ENCODE measurements around the gene INTS7. TPM values are rescaled to one million over a fixed set of nuclear protein-coding genes. Genes with fewer than 3 reads are reported as not detected.

Gene INTS7
- total RNA-seq, 2 experiments from 2014 or later, result 2.9 to 3.2 TPM

GRCh38 chr1:212078826-212079225 lies 43.5 kb upstream of the INTS7 start:
- POLR2A ChIA-PET, result no interaction called here
- no peak overlapping the region for H3K27ac ChIP-seq (ENCODE audit: low read depth in 1 of 2, low read length in 2 of 2)
- intact Hi-C loops (cut with DNase I, micrococcal nuclease), result no loop called here
- CTCF ChIA-PET, result interaction anchor here (1.1 to 1.2 kb wide), 2 partner anchors 8 to 377 kb away, joined by 3 read pairs; no protein-coding TSS in a partner anchor
- H3K4me1 ChIP-seq (ENCODE audit: insufficient read depth, low read length), result no peaks in the 10 kb centered on the region
- H3K27ac Mint-ChIP-seq, result no peak overlapping the region
- H3K9me3 Mint-ChIP-seq, result no peaks in the 10 kb centered on the region
- no peaks in the 10 kb centered on the region for H3K27me3 Mint-ChIP-seq
- ATAC-seq (ENCODE audit: poor library complexity) (no peak), DNase-seq (no peak)
- no peaks in the 10 kb centered on the region for H3K27me3 ChIP-seq (ENCODE audit: control insufficient read depth in 1 of 2, insufficient read depth in 2 of 2, low read length in 2 of 2)
- H3K4me3 ChIP-seq (ENCODE audit: low read length), result no peak overlapping the region
- no peaks in the 10 kb centered on the region for H3K4me1 Mint-ChIP-seq (ENCODE audit: low read depth)
- TF ChIP-seq, protein P1, sequence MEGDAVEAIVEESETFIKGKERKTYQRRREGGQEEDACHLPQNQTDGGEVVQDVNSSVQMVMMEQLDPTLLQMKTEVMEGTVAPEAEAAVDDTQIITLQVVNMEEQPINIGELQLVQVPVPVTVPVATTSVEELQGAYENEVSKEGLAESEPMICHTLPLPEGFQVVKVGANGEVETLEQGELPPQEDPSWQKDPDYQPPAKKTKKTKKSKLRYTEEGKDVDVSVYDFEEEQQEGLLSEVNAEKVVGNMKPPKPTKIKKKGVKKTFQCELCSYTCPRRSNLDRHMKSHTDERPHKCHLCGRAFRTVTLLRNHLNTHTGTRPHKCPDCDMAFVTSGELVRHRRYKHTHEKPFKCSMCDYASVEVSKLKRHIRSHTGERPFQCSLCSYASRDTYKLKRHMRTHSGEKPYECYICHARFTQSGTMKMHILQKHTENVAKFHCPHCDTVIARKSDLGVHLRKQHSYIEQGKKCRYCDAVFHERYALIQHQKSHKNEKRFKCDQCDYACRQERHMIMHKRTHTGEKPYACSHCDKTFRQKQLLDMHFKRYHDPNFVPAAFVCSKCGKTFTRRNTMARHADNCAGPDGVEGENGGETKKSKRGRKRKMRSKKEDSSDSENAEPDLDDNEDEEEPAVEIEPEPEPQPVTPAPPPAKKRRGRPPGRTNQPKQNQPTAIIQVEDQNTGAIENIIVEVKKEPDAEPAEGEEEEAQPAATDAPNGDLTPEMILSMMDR (IDR thresholded peaks at IDR 0.05), result no peak
- H3K36me3 Mint-ChIP-seq (ENCODE audit: low read depth), result no peaks in the 10 kb centered on the region
- H3K36me3 ChIP-seq (ENCODE audit: insufficient read depth, low read length), result no peaks in the 10 kb centered on the region
- no peak overlapping the region for H3K4me3 Mint-ChIP-seq
- H3K9me3 ChIP-seq (ENCODE audit: control insufficient read depth in 1 of 2, insufficient read depth in 1 of 2, low read length in 2 of 2), result no peaks in the 10 kb centered on the region

GRCh38 chr1:212077028-212077427 lies 41.7 kb upstream of the INTS7 start:
- no peaks in the 10 kb centered on the region for H3K27me3 ChIP-seq (ENCODE audit: control insufficient read depth in 1 of 2, insufficient read depth in 2 of 2, low read length in 2 of 2)
- DNase-seq, result no peak
- TF ChIP-seq, protein P1 (IDR thresholded peaks at IDR 0.05), result no peak
- no peak overlapping the region for H3K27ac ChIP-seq (ENCODE audit: low read depth in 1 of 2, low read length in 2 of 2)
- H3K4me3 ChIP-seq (ENCODE audit: low read length), result no peak overlapping the region
- H3K9me3 Mint-ChIP-seq, result no peaks in the 10 kb centered on the region
- H3K4me3 Mint-ChIP-seq, result no peak overlapping the region
- ChIA-PET CTCF (no interaction called here), POLR2A (no interaction called here)
- ATAC-seq (ENCODE audit: poor library complexity), result no peak
- no peaks in the 10 kb centered on the region for H3K36me3 Mint-ChIP-seq (ENCODE audit: low read depth)
- intact Hi-C loops (cut with DNase I, micrococcal nuclease), result no loop called here
- no peaks in the 10 kb centered on the region for H3K9me3 ChIP-seq (ENCODE audit: control insufficient read depth in 1 of 2, insufficient read depth in 1 of 2, low read length in 2 of 2)
- H3K27ac Mint-ChIP-seq, result no peak overlapping the region
- no peaks in the 10 kb centered on the region for H3K36me3 ChIP-seq (ENCODE audit: insufficient read depth, low read length)
- no peaks in the 10 kb centered on the region for H3K4me1 Mint-ChIP-seq (ENCODE audit: low read depth)
- no peaks in the 10 kb centered on the region for H3K4me1 ChIP-seq (ENCODE audit: insufficient read depth, low read length)
- no peaks in the 10 kb centered on the region for H3K27me3 Mint-ChIP-seq

DNA sequence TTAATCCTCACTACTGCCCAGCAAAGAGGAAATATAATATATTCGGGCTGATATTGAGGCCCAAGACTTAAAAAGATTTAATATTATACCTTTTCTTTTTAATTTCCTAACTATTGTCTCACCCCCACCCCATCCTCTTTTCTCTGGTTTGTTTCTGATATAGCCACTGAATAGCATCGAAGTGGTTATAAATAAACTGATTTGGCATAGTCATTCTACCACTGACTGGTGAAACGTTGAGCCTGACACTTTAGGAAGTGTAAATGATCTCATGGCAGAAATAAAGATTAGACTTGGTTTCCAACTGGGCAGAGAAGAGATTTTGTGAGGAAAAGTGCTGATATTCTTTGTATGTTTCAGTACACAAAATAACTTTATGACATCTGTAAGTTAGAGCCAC lies 39.5 kb upstream of the INTS7 start:
- Histone ChIP-seq H3K9me3 (ENCODE audit: control insufficient read depth in 1 of 2, insufficient read depth in 1 of 2, low read length in 2 of 2) (no peaks in the 10 kb centered on the region), H3K36me3 (ENCODE audit: insufficient read depth, low read length) (no peaks in the 10 kb centered on the region), H3K27me3 (ENCODE audit: control insufficient read depth in 1 of 2, insufficient read depth in 2 of 2, low read length in 2 of 2) (no peaks in the 10 kb centered on the region), H3K4me1 (ENCODE audit: insufficient read depth, low read length) (no peaks in the 10 kb centered on the region), H3K4me3 (ENCODE audit: low read length) (no peak overlapping the region), H3K27ac (ENCODE audit: low read depth in 1 of 2, low read length in 2 of 2) (no peak overlapping the region)
- no peaks in the 10 kb centered on the region for H3K4me1 Mint-ChIP-seq (ENCODE audit: low read depth)
- intact Hi-C loops (cut with DNase I, micrococcal nuclease), result no loop called here
- POLR2A ChIA-PET, result no interaction called here
- no peak overlapping the region for H3K27ac Mint-ChIP-seq
- H3K36me3 Mint-ChIP-seq (ENCODE audit: low read depth), result no peaks in the 10 kb centered on the region
- no peak for ATAC-seq (ENCODE audit: poor library complexity)
- CTCF ChIA-PET, result no interaction called here
- no peaks in the 10 kb centered on the region for H3K27me3 Mint-ChIP-seq
- TF ChIP-seq, protein P1 (IDR thresholded peaks at IDR 0.05), result no peak
- H3K9me3 Mint-ChIP-seq, result no peaks in the 10 kb centered on the region
- DNase-seq, result no peak
- no peak overlapping the region for H3K4me3 Mint-ChIP-seq

Data from CD4-positive, alpha-beta T cell (primary cell).